NCI-H82 treated with DMSO at 0.1 percent for 48 hours (cell line): ENCODE measurements around the gene SLC10A3.

ENCODE experiments used
- DNase-seq: peaks from one replicate; lab custom pipeline; 2025; ENCODE audit not compliant: unreplicated experiment; lab: John Stamatoyannopoulos, UW

The SLC10A3 gene

DNA sequence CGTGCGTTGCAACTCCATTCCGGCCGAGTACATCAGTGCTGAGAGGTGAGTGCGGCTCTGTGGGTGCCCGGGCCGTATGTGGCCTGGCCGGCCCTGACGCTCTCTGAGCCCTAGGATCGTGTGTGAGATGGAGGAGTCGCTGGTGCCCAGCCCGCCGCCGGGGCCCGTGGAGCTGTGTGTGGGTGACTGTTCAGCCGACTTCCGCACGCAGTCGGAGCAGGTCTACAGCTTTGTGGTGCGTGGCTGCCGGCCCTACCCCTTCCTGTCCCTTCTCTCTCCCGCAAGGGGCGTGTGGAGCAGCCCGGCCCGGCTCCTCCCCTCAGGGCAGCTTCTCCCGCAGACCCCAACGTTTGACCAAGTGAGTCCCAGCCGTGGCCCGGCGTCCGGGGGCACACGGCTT lies 24.4 kb downstream of the SLC10A3 start:
- DNase-seq, result no peak

DNA sequence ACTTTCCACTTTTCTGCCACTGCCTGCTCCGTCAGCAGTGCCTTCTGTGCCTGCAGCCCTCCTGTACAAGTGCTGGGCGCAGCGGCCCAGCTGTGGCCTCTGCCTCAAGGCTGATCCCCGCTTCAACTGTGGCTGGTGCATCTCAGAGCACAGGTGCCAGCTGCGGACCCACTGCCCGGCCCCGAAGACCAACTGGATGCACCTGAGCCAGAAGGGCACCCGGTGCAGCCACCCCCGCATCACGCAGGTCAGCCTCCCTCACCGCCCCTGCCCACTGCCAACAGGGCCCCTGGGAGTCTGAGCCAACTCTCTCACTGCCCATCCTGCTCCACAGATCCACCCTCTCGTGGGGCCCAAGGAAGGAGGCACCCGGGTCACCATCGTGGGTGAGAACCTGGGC lies 24.8 kb downstream of the SLC10A3 start:
- no peak for DNase-seq

DNA sequence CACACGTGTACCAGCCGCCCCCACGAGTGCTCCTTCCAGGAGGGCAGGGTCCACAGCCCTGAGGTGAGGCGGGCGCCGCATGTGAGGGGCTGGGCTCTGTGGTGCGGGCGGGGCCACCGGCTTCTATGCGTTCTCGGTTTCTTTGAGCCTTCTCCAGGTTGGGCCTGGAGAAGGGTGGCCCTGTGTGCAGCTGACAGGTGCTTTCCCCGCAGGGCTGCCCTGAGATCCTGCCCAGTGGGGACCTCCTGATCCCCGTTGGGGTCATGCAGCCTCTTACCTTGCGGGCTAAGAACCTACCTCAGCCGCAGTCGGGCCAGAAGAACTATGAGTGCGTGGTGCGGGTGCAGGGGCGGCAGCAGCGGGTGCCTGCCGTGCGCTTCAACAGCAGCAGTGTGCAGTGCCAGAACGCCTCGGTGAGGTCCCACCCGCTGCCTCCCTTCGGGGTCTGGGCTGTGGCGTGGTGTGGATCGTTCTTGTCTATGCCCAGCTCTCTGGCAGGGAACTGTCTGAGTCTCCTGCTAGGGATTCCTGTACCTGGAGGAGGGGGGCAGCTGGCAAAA lies 25.5 kb downstream of the SLC10A3 start:
- no peak for DNase-seq

DNA sequence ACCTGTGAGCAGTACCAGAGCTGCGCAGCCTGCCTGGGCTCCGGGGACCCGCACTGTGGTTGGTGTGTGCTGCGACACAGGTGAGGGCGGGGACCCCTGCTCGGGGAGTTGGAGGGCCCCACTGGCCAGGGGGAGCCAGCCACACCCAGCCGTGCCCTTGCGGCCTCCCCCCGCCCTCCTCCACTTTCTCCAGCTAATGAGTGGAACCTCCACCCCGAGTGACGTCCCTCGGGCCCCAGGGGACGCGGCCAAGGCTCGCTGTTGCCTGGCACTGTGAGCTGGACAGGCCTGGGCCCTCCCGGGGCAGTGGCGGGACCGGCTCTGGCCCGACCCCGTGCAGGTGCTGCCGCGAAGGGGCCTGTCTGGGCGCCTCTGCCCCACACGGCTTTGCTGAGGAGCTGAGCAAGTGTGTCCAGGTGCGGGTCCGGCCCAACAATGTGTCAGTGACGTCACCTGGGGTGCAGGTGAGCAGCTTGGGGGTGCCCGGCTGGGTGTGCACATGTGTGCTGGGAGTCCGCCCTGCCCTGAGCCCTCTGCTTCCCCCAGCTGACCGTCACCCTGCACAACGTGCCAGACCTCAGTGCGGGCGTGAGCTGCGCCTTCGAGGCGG lies 26.7 kb downstream of the SLC10A3 start:
- DNase-seq, result no peak

DNA sequence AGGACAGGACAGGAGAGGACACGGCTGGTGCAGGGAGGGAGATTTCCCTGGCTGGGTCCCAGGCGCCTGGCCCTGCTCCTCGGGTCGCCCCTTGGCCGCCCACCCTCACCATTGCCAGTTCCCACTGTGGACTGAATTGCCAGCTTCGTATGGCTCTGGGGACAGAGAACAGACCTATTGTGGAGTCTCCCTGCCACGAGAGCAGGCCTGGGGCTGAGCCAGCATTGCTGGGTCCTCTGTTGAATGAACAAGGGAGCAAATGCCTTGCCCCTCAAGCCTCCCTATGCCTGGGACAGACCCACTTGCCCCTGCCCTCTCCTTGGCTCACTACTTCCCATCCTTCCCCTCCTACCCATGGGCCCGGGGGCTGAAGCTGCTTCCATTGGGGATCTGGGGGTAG lies 28.0 kb downstream of the SLC10A3 start:
- DNase-seq, result no peak

DNA sequence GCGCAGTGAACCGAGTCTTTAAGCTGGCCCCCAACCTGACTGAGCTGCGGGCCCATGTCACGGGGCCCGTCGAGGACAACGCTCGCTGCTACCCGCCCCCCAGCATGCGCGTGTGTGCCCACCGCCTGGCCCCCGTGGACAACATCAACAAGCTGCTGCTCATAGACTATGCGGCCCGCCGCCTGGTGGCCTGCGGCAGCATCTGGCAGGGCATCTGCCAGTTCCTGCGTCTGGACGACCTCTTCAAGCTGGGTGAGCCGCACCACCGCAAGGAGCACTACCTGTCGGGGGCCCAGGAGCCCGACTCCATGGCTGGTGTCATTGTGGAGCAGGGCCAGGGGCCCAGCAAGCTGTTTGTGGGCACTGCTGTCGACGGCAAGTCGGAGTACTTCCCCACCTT lies 30.1 kb downstream of the SLC10A3 start:
- no peak for DNase-seq

DNA sequence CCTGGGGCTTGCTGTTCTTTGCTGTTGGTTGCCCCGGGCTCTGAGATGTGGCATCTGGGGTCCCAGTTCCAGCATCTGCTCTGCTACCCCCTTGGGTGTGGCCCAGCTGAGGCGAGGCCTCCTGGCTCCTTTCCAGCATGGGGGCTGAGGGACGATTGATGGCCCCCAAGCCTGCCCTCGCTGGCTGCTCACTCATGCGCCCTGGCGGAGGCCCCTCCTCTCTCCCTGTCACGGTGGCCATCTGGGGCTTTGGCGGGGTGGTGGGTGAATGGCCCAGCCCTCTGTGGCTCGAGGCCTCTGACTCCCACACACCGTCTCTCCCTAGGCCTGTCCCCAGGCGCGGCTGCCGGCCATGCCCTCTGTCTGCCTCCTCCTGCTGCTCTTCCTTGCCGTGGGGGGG lies 30.6 kb downstream of the SLC10A3 start:
- DNase-seq, result peak; percentile 13

DNA sequence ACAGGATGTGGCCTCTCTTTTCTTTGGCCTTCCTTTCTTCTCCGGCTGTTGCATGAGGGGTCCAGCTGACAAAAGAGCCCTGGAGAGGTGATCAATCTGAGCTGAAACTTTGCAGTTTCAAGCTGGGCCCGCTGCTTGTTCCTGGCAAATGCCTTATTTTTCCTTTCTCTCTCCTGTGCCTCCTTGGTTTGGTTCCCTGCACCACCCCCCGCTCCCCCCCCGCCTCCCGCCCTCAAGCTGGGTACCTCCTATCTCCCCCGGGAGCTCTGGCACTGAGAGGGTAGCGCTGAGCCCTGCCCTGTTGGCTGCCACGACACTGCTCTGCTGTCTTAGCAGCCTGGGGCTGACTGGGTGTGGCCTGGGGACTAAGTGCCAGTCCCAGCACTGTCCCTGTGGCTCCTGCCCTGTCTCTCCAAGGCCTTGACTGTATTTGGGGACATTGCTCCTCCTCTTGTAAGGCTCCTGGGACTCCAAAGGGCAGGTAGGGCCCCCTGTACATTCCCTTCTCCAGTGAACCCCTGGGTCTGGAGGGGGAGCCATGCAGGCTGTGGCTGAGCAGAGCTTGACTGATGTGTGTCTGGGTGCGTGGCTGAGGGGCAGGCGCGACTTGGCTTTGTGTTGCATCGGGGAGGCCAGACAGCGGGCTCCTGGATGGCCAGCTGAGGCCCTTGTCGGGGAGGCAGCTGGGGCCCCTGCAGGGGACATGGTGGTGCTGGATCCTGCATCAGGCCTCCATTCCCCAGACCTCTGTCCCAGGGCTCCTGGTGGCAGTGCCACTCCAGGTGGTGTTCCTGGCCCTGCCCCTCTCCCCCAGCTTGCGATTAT lies 31.3 kb downstream of the SLC10A3 start:
- DNase-seq, result no peak

DNA sequence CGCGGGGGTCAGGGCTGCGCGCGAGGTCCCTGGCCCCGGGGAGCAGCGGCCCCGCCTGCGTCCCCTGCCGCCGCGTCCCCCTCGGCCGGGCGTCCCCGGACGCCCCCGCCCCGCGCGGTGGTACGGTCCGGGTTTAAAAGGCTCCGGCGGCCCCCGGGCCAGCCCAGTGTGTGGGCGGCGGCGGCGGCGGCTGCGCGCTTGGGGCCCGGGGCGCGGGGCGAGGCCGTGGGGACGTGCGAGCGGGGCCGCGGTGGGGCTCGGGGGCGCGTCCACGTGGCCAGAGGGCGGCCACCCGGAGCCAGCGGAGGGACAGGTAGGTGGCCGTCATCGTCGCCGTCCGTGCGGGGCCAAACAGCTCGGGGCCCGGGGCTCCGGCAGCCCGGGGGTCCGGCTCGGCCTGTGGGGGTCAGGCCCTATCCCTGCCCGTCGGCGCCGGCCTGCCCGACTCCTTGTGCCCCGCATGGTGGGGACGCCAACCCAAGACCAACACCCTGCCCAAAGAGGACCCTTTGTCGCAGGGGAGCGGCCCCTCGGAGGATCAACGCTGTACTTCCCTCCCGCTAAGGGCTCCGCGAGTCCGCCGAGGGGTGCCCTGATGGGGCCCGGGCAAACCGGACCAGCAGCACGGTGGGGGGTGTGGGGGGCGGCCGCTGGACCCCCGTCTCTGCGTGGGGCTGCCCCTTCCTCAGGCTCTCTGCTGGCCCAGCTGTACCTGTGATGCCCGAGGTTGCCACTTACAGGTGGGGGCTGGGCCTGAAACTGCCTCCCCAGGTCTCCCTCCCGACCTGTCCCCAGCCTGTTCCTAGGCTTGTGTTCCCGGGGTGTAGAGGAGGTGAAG lies 32.1 kb downstream of the SLC10A3 start, which contains the start of gene PLXNA3:
Gene PLXNA3 (plus strand): TSS at position 166 of the 838 bp plus-strand sequence. CDS start 1,903 bp downstream, outside the sequence.
- DNase-seq, result no peak

DNA sequence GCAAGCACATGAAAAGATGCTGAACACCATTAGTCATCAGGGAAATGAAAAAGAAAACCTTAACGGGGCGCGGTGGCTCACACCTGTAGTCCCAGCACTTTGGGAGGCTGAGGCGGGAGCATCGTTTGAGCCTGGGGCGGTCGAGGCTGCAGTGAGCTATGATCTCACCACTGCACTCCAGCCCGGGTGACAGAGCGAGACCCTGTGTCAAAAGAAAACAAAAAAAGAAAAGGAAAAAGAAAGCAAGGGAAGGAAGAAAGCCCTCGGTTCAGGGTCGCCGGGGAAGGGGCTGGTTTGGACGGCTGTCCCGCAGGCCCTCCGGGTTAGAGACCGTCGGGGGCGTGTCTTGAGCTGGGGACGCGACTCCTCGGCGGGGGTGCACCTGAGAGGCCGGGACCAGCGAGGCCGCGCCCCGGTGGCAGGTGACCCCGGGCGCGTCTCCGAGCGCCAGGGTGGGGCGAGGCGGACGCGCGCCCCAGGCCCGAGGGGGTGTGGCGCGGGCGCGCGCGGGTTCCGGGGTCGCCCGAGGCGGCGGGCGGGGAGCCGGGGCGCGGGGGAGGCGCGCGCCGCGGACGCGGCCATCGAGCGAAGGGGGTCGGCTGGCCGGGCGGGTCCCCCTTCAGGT lies 32.8 kb downstream of the SLC10A3 start:
- DNase-seq, result no peak

DNA sequence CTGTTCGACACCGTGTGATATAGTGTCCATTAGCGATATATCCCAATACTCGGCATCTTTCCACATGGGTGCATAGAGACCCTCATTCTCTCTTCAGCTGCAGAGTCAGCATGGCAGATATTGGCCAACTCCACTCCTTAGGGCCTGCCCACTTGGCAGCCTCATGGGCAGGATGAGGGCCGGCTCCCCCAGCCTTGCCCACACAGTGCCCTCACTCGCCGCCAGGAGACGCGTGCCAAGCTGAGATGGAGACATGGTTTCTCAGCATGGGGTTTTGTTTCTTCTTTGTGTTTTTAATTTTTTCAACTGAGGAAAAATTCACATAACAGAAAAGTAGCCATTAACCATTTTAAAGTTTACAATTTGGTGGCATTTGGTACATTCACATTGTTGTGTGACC lies 37.6 kb downstream of the SLC10A3 start:
- DNase-seq, result no peak

DNA sequence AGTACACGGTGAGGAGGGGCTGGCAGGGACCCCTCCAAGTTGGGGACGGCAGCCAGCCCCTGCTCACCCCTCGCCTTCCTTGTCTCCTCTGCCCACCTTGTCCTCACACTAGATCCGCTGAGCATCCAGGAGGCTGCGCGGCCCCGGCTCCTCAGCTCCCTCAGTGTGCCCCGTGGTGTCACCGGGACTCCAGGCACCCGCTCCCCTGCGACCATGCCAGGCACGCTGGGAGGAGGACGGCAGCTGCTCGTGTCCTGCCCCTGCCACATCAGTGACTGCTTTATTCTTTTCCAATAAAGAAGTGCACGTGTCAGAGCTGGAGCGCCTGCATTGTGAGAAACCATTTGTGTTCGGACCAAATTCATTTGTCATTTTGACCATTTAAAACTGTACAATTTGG lies 40.1 kb downstream of the SLC10A3 start:
- DNase-seq, result no peak

DNA sequence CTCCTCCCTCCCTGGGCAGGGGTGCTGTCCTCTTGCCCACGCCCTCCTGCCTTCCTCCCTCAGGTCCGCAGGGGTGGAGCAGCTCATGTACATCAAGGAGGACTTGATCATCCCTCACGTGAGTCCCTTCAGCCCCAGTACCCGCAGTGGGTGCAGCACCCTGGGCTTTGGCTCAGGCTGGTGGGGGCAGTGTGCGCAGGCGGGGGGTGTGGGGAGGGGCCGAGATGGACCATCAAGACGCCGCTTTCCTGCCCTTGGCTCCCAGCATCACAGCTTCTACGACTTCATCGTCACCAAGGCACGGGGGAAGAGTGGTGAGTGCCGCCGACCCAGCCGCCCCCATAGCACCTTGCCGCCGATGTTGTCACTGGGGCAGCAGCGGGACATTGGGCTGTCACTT lies 40.8 kb downstream of the SLC10A3 start:
- no peak for DNase-seq

DNA sequence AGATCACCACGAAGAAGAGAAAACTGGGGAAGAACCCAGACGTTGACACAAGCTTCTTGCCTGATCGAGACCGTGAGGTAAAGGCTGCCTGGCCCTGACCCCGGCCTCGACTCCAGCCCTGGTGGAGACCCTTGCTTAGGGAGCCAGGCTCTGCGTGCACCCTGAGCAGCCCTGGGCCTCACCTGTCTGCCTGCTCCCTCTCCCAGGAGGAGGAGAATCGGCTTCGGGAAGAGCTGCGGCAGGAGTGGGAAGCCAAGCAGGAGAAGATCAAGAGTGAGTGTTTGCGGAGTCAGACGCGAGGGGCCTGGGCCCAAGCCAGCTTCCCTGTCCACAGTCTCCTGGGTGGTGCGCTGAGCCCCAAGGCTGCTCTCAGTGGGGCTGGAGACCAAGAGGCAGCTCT lies 41.9 kb downstream of the SLC10A3 start:
- no peak for DNase-seq

DNA sequence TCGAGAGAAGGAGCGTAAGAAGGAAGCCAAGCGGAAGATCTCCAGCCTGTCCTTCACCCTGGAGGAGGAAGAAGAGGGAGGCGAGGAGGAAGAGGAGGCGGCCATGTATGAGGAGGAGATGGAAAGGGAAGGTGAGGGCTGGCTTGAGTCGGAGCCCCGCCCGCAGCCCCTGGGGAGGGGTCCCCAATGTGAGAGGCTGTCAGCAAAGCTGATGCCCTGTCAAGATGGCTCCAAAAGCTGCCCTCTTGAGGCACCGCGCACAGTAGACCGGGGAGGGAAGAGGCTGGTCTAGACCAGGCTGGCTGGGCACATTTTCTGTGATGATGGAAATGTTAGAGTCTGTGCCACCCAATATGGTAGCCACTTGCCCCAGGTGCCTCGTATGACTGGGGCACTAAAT lies 44.0 kb downstream of the SLC10A3 start:
- no peak for DNase-seq

DNA sequence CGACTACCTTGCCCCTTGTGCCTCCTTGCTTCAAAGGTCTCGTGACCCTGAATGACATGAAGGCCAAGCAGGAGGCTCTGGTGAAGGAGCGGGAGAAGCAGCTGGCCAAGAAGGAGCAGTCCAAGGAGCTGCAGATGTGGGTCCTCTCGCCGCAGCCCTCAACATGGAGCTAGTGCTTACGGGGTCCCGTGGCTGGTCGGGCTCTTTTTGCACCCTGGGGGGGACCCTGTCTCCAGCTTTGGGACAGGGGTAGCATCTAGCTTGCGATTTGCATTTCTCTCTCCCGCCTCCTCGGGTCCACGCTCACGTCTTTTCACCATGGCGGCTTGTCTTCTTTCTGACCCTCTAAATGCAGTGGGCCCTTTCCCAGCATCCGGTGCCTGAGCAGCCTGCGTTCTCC lies 44.7 kb downstream of the SLC10A3 start:
- DNase-seq, result no peak

DNA sequence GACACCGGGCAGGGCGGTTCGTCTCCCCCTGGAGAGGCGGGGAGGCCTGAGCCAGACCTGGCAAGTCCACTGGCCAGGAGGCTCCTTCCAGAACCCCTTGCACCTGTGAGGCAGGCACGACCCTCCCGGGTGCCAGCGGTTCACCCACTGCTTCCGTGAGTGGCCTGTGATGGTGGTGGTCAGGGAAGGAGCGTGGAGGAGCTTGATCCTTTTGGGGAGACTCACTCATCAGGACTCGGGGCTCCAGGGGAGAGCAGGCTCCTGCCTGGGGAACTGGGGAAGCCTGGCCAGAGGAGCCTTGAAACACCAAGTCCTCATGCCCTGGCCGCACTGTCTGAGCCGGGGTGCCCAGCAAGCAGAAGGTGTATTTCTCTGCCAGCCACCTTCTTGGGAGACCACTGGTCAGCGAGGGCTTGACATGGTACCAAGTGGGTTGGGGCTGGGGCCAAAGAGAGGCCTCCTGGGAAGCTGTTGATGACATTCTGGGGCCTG lies 45.6 kb downstream of the SLC10A3 start:
- DNase-seq, result no peak

DNA sequence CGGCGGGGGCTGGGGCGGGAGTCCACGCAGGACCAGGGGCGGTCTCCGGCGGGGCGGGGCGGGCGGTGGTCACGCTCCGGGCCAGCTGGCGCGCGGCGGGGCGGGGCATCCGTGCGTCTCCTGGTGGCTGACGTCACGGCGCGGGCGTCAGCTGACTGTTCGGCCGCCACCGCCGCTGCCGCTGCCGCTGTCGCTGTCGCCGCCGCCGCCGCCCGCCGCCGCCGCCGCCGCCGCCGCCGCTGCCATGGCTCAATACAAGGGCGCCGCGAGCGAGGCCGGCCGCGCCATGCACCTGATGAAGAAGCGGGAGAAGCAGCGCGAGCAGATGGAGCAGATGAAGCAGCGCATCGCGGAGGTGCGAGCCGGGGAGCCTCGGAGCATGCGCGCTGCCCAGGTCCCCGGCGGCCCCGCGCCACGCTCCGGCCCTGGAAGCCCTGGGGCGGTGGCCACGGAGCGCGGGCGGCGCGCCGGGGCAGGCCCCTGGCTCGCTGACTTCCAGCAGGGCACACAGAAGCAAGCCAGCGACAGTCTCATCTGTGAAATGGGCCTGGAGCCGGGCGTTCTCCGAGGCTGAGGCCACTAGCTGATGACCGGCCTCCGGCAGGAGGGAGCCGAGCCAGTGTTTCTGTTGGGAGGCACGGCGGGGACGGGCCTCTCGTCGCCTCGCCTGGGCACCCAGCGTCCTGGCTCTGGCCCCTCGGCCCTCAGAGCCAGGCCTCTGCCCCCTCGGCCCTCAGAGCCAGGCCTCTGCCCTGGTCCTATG lies 46.3 kb downstream of the SLC10A3 start, which contains the start of gene FAM50A:
Gene FAM50A (plus strand): TSS at position 150 of the 763 bp plus-strand sequence. CDS start 95 bp downstream, at position 245.
- peak; percentile 26 for DNase-seq

DNA sequence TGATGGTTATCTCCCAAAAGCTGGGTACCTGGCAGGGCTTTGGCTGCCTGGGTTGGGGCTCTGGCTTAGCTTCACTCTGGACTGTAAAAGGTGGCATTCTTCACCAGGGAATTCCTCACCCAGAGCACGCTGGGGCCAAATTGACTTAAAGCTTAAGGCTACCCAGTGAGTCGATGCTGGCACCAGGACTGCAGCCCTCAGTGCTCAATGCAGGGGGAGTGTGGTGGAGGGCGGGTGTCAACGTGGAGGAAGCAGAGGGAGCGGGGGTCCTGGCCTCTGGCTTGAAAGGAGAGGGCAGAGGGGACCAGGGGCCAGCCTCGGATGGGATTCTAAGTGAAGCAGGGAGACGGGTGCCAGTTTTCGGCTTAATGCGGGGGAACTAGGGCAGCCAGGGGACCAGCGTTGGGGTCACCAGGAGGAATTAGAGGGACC lies 46.9 kb downstream of the SLC10A3 start:
- no peak for DNase-seq
